GM21825 (cell line): ENCODE measurements around the gene IL17REL.

Experiments
- ATAC-seq: cut with Tn5 transposase; IDR thresholded peaks from one replicate; pipeline ENCODE4 v1.9.1; 2021; ENCODE audit warnings: mild to moderate bottlenecking, moderate library complexity; ENCODE audit not compliant: unreplicated experiment

Gene IL17REL

GRCh38 chr22:49970528-49971231, 41.9 kb downstream of the IL17REL start:
- peak; percentile 53 for ATAC-seq

GRCh38 chr22:49969751-49970527, 42.6 kb downstream of the IL17REL start:
- ATAC-seq, result peak; percentile 4

GRCh38 chr22:49968831-49969661, 43.5 kb downstream of the IL17REL start:
- ATAC-seq, result no peak

- ATAC-seq, result no peak
Observed at GRCh38 chr22:49968313-49968830, 44.2 kb downstream of the IL17REL start.

GRCh38 chr22:49967706-49968208, 44.8 kb downstream of the IL17REL start:
- no peak for ATAC-seq

- ATAC-seq, result no peak
Observed at GRCh38 chr22:49966774-49967705, 45.5 kb downstream of the IL17REL start.

GRCh38 chr22:49966041-49966773, 46.4 kb downstream of the IL17REL start:
- ATAC-seq, result no peak

GRCh38 chr22:49965091-49966040, 47.2 kb downstream of the IL17REL start:
- no peak for ATAC-seq

- no peak for ATAC-seq
Observed at GRCh38 chr22:49964136-49965090, 48.2 kb downstream of the IL17REL start.

- no peak for ATAC-seq
Observed at GRCh38 chr22:49963647-49964026, 48.9 kb downstream of the IL17REL start.

GRCh38 chr22:49962751-49963646, 49.6 kb downstream of the IL17REL start:
- ATAC-seq, result no peak

- ATAC-seq, result no peak
Observed at GRCh38 chr22:49962012-49962750, 50.4 kb downstream of the IL17REL start.

GRCh38 chr22:49961601-49962011, 51.0 kb downstream of the IL17REL start:
- ATAC-seq, result no peak

- ATAC-seq, result peak; percentile 0
Observed at GRCh38 chr22:49961005-49961600, 51.5 kb downstream of the IL17REL start.
